HG02763 (cell line): ENCODE results near the gene MSGN1.

Source experiments
- ATAC-seq: cut with Tn5 transposase; IDR thresholded peaks from one replicate; pipeline ENCODE4 v1.9.1; 2021; ENCODE audit warnings: mild to moderate bottlenecking, moderate library complexity; ENCODE audit not compliant: unreplicated experiment

Gene MSGN1

GRCh38 chr2:17816396-17817245 is at the start of gene MSGN1:
Gene MSGN1 (plus strand): TSS chr2:17816460. CDS start chr2:17816519, 59 bp downstream.
- ATAC-seq: no peak

DNA sequence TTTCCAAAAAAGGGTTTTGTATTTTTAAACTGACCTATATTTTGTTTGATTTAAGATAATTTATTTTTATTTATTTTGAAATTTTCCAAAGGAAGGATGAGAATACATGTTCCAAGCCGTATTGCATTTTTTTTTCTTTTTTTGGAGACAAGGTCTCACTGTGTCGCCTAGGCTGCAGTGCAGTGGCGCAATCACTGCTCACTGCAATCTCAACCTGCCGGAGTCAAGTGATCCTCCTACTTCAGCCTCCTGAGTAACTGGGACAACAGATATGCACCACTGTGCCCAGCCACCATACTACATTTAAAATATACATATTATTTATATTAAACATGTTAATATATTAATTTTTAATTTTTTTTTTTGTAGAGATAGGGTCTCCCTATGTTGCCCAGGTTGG is 47.4 kb upstream of the MSGN1 start:
- ATAC-seq: no peak

DNA sequence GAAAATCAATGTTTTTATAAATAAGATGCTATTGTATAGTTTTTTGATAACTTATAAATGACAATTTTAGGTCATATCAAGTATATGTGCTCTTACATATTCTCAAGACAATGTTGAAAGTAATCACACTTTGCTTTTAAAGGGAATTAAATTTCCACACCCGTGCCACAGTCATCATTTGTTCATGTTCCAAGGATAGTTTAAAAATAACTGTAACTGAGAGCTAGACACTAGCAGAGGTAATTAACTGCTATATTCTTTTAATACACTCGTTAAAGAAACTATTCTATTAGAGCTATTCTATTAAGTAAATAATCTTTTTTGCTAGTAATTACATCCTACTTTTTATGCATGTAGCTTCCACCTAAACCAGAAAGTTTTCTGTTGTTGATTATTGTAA is 44.3 kb upstream of the MSGN1 start:
- no peak for ATAC-seq

DNA sequence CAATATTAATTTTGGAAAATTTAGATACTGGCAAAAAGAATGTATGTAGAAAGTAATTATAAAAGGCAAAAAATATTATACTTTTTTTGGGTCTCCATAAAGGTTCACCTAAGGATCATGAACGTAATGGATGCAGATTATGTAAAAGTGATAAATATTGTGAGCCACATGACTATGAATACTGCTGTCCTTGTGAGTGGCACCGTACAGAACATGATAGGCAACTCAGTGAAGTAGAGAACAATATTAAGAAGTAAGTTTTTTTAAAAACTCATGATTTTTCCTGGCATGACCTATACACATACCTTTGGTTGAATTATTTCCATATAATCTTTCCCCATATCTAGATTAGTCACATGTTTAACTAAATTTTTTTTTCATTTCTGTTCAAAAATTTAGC is 43.7 kb upstream of the MSGN1 start:
- no peak for ATAC-seq

DNA sequence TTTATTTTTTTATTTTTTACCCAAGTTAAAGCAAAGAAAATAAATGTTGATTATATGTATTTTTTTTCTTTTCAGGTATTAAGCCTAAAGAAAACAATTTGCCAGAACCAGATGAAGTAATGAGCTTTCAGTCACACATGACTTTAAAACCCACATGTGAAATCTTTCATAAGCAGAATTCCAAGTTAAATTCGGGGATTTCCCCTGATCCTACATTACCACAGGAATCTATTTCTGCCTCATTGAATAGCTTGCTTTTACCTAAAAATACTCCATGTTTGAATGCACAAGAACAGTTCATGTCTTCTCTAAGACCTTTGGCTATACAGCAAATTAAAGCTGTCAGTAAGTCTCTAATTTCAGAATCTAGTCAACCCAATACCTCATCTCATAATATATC is 35.7 kb upstream of the MSGN1 start:
- no peak for ATAC-seq

- ATAC-seq: no peak
These were observed 34.8 kb upstream of the MSGN1 start for GRCh38 chr2:17781482-17781881.

DNA sequence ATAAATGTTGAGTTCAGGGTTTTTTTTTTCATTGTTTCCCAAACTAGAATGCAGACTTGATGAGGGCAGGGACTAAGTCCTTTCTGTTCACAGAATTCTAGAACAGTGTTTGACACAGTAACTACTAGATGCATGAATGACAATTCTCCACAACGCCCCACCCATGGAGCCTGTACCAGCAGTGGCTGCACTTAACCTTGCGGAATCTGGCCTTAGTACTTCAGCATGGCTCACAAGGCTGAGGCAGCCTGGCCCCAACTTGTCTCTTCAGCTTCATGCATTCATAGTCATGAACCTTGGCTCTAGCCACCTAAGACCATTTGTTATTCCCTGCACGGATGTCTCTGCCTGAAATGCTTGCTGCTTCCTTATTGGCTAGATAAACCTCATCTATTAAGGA is 29.5 kb upstream of the MSGN1 start:
- no peak for ATAC-seq

GRCh38 chr2:17788773-17789172 is 27.5 kb upstream of the MSGN1 start:
- no peak for ATAC-seq

GRCh38 chr2:17790536-17790935 is 25.7 kb upstream of the MSGN1 start:
- ATAC-seq: no peak

GRCh38 chr2:17791121-17791816 is 25.0 kb upstream of the MSGN1 start:
- no peak for ATAC-seq

GRCh38 chr2:17791817-17792130 is 24.5 kb upstream of the MSGN1 start:
- no peak for ATAC-seq

- no peak for ATAC-seq
These were observed 23.7 kb upstream of the MSGN1 start for GRCh38 chr2:17792515-17792914.

DNA sequence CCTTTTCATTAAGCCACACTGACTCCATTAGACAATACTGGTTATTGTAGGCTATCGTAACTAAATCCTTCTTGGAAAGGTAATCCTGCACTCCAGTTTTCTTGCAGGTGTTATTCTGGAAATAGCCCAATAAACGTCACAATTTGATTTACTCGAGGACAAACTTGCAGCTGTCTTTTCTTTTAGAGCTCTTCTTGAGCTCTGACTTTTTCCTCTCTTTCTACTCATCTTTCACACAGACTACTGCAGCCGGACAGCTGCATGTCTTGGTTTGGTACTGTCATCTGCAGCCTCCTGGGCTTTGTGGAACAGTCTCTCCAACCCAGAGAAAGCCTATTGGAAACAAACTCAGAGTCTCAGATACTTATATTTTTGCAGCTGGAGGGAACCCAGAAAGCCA is 23.0 kb upstream of the MSGN1 start:
- no peak for ATAC-seq

GRCh38 chr2:17793803-17794354 is 22.4 kb upstream of the MSGN1 start:
- no peak for ATAC-seq

GRCh38 chr2:17795309-17795708 is 21.0 kb upstream of the MSGN1 start:
- ATAC-seq: no peak

DNA sequence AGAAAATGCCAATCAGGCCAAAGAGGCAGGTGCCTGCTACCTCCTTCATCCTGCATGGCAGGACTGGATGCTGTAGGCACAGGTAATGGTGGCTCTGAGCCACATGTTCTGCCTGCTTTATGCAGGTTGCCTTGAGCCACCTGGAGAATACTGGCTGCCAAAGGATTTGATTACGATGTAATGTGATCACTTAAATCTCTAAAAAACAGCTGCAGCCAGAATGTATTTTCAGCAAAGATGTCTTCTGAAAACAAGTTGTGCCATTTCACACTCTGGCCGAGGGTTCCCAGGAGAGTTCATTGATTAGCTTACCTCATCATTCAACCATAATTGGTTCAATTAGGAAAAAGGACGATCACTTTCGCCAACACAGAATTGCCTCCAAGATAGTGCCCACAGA is 17.9 kb upstream of the MSGN1 start:
- ATAC-seq: no peak

- no peak for ATAC-seq
These were observed 16.7 kb upstream of the MSGN1 start for GRCh38 chr2:17799301-17800120.

GRCh38 chr2:17800219-17800618 is 16.0 kb upstream of the MSGN1 start:
- ATAC-seq: no peak

DNA sequence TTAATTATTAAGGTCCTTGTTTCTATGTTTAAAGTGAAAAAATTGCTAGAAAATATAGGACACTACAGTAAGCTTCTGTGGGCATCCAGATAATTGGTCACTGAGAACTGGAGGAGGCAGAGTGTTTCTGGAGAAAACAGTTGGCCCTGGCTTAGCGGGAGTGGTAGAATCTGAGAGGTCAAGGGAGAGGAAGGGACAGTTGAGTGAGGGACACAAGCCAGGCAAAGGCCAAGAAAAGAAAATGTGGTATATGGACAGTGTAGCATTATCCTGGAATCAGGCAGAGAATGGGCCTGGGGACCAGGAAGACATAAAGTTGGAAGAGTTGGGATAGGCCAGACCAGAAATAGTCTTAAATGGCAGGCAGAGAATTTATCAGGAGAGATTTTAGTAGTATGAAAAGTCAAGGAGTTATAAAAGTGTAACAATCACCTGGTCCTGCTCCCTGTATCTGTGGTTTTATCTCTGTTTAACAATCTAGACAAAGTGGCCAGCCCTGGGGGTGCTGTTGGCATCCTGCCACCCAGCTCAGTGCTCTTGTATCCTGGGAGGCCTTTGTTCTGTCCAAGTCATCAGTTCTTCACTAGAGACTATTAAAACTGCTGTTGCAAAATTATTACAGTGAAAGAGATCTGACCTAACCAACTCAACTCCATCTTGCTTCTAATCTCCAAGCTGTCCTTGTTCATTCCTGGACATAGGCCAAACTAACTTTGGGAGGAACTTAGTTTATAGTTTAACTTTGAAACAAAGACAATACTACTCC is 15.4 kb upstream of the MSGN1 start:
- ATAC-seq: no peak

- no peak for ATAC-seq
These were observed 12.8 kb upstream of the MSGN1 start for GRCh38 chr2:17803497-17803896.

- ATAC-seq: peak; percentile 56
These were observed 11.9 kb upstream of the MSGN1 start for GRCh38 chr2:17804358-17804757.
